Adrenal gland (tissue), 12 donors: Measurements from ENCODE around the gene MGRN1. TPM values are rescaled to one million over a fixed set of nuclear protein-coding genes. Genes with fewer than 3 reads are reported as not detected.

Source experiments
- DNase-seq, 7 donors: peaks; one replicate each; pipeline ENCODE4 v3.0.0-alpha.2; 2019 to 2020
- H3K27ac ChIP-seq, 5 donors: fragments of 200-600 bp; sonication (generic) in 4 of 5; 1 replicate in 3 of 5; 2 replicates in 2 of 5; pipeline versions ENCODE4 v1.5.1 to v1.8.0; 2016 to 2020; ENCODE audit warnings: mild to moderate bottlenecking in 1 of 5
- H3K27me3 ChIP-seq: fragments of 200-600 bp; 2 replicates; pipeline ENCODE4 v1.8.0; 2021
- H3K36me3 ChIP-seq, 2 donors: fragments of 200-600 bp; replicated peaks in 1 of 2; 1 replicate in 1 of 2; 2 replicates in 1 of 2; pipeline versions ENCODE4 v1.5.1 to v1.8.0; 2018 to 2022
- H3K4me1 ChIP-seq, 2 donors: fragments of 200-600 bp; replicated peaks in 1 of 2; 1 replicate in 1 of 2; 2 replicates in 1 of 2; pipeline versions ENCODE4 v1.5.1 to v1.8.0; 2018 to 2021
- H3K4me3 ChIP-seq, 4 donors: fragments of 200-600 bp; sonication (generic) in 3 of 4; one replicate each; pipeline ENCODE4 v1.5.1; 2016 to 2018
- H3K9me3 ChIP-seq, 3 donors: fragments of 200-600 bp; sonication (generic) in 1 of 3; replicated peaks in 1 of 3; 1 replicate in 2 of 3; 2 replicates in 1 of 3; pipeline versions ENCODE4 v1.5.1 to v1.8.0; 2016 to 2021
- POLR2A ChIP-seq, 2 donors: fragments of 450-650 bp; IDR thresholded peaks; one replicate each; pipeline ENCODE4 v1.6.1; 2017; ENCODE audit warnings: antibody characterized with exemption in 2 of 2, mild to moderate bottlenecking in 2 of 2, moderate library complexity in 1 of 2
- WGBS, 4 donors: extraction: QIAGEN DNeasy Blood & Tissue Kit in 2 of 4; methylation state at CpG; one replicate each; pipeline versions ENCODE4 v1.1.5 to v1.1.7; 2013 to 2017; 5-methylcytosine and 5-hydroxymethylcytosine counted together
- intact Hi-C, 2 donors: fragments of 100-400 bp; cut with DNase I; formaldehyde crosslinking; loops; one replicate each; pipeline versions ENCODE4 v1.14.1 to v1.15.0; 2022 to 2023
- polyA plus RNA-seq, 3 donors: library from polyadenylated mRNA; stranded (reverse); fragments of 200-250 nt in 2 of 3; fragments of 350-450 nt in 1 of 3; fragmentation: Illumina TruSeq in 1 of 3; extraction: RNeasy Lipid Tissue Mini Kit (QIAGEN cat#74804) in 1 of 3; gene quantifications; one replicate each; pipeline ENCODE4 v1.2.3, GENCODE V29; 2013 to 2014
- total RNA-seq, 9 donors: library from RNA; depleted of rRNA in 4 of 9; stranded (reverse); fragments of >200 nt in 4 of 9; fragments of 120-200 nt in 1 of 9; fragmentation: NEBNext Ultra II Directional in 1 of 9; extraction: Animal tissue kit (Norgen Biotek cat#: 25700) in 1 of 9; gene quantifications; one replicate each; pipeline versions ENCODE4 v1.1.0 to v1.2.4, GENCODE V29; 2013 to 2023
- TF ChIP-seq, protein P1 (sequence below), 6 experiments: fragments of 450-650 bp in 4 of 6; fragments of 200-600 bp in 2 of 6; sonication (generic) in 1 of 6; IDR thresholded peaks; 1 replicate in 5 of 6; 2 replicates in 1 of 6; pipeline versions ENCODE4 v1.5.1 to v1.8.0; 2016 to 2021; ENCODE audit warnings: antibody characterized with exemption in 6 of 6, mild to moderate bottlenecking in 2 of 6, moderate library complexity in 1 of 6
- donor health status: healthy with polysubstance abuse.
- donor health status: Bipolar disorder and iron deficiency.
- donor health status: DM: yes; HTN: yes; CAD: no.
- donor health status: DM: no; HTN: no; CAD: no.
- donor health status: DM: no; HTN: no; CAD: no.
- donor health status: DM: yes; HTN: yes; CAD: no.

The MGRN1 gene
- total and polyA plus RNA-seq, 12 donors = 17.5 to 94.1 (median 58.4) TPM

DNA sequence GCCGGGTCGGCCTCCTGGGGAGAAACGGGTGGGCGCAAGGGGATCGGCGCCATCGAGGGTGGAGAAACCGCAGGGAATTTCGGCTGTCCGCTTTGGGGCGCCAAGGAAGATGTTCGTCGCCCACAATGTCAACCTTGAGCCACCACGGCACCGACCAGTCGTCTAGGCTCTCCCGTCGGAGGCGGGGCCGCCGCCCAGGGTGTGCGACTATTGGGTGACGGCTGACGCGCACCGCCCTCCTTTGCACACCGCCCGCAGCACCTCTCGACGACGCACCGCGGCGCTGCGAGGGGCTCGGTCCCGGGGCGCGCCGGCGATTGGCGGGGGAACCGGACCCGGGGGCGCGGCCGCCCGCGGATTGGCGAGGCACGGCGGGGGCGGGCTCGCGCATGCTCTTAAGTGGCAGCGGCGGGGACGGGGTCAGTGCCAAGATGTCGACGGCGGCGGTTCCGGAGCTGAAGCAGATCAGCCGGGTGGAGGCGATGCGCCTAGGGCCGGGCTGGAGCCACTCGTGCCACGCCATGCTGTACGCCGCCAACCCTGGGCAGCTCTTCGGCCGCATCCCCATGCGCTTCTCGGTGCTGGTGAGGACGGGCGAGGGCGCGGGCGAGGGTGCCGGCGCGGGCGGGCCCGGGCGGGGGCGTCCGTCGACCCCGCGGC is 68.8 kb downstream of the MGRN1 start, which contains the start of gene NUDT16L1:
NUDT16L1 (plus strand) TSS at position 267 of the 660 bp plus-strand sequence; CDS start at position 432, 165 bp downstream.
- WGBS, 4 donors = 0 to 1% (median 0%) methylated on average over 6 to 91 of the region's 91 CpGs

DNA sequence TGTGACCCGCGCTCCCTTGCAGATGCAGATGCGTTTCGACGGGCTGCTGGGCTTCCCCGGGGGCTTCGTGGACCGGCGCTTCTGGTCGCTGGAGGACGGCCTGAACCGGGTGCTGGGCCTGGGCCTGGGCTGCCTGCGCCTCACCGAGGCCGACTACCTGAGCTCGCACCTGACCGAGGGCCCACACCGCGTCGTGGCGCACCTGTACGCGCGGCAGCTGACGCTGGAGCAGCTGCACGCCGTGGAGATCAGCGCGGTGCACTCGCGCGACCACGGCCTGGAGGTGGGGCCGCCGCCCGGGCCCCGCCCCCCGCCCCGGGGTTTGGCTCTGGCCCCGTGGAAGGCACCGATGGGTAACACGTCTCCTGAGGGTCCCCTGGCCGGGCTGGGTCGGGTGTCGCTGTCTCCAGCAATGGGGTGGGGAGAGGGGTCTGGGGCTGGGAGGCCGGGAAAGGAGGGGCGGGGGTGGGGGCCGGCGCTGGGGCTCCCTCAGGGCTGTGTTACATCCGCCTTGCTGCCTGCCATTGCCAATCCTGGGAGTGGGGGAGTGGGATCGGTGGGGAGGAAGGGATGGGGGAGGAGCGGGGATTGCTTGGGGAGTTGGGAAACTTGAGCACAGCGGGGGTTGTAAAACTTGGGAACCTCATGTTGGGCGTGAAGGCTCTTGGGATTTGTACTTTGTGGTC is 69.5 kb downstream of the MGRN1 start:
- no peak for TF ChIP-seq POLR2A (IDR thresholded peaks at IDR 0.05)
- TF ChIP-seq, protein P1, sequence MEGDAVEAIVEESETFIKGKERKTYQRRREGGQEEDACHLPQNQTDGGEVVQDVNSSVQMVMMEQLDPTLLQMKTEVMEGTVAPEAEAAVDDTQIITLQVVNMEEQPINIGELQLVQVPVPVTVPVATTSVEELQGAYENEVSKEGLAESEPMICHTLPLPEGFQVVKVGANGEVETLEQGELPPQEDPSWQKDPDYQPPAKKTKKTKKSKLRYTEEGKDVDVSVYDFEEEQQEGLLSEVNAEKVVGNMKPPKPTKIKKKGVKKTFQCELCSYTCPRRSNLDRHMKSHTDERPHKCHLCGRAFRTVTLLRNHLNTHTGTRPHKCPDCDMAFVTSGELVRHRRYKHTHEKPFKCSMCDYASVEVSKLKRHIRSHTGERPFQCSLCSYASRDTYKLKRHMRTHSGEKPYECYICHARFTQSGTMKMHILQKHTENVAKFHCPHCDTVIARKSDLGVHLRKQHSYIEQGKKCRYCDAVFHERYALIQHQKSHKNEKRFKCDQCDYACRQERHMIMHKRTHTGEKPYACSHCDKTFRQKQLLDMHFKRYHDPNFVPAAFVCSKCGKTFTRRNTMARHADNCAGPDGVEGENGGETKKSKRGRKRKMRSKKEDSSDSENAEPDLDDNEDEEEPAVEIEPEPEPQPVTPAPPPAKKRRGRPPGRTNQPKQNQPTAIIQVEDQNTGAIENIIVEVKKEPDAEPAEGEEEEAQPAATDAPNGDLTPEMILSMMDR (IDR thresholded peaks at IDR 0.05) = no peak
- Histone ChIP-seq H3K27ac (peak overlapping the region; percentile 60 to 98 (median 83)), H3K4me3 (peak overlapping the region; percentile 45 to 99 (median 95)), H3K36me3 (peaks cover 0 to 48% of the 10 kb centered on the region in 2 donors), H3K27me3 (no peaks in the 10 kb centered on the region), H3K4me1 (peaks cover 27 to 41% of the 10 kb centered on the region in 2 donors), H3K9me3 (no peaks in the 10 kb centered on the region)
- peak in 6 of 7 donors; percentile 35 to 57 (median 50) for DNase-seq
- intact Hi-C loops = no loop called here
- WGBS, 4 donors = 1 to 8% (median 5%) methylated on average over 8 to 54 of the region's 54 CpGs

More for the DNA sequence above, 68.8 kb downstream of the MGRN1 start, which contains the start of gene NUDT16L1:
- peak within 1 kb of the TSS; percentile 60 to 98 (median 83) for H3K27ac ChIP-seq
- H3K9me3 ChIP-seq = no peaks in the 10 kb centered on the region
- H3K27me3 ChIP-seq = no peaks in the 10 kb centered on the region
- intact Hi-C loops = no loop called here
- peak within 1 kb of the TSS; percentile 45 to 99 (median 95) for H3K4me3 ChIP-seq
- peak; percentile 33 to 80 for TF ChIP-seq POLR2A (IDR thresholded peaks at IDR 0.05)
- TF ChIP-seq, protein P1 (IDR thresholded peaks at IDR 0.05) = peak in 3 of 6 experiments; percentile 22 to 33 (median 31)
- peaks cover 0 to 43% of the 10 kb centered on the region in 2 donors for H3K36me3 ChIP-seq
- DNase-seq = peak; percentile 96 to 98 (median 97)
- H3K4me1 ChIP-seq = peaks cover 28 to 42% of the 10 kb centered on the region in 2 donors

DNA sequence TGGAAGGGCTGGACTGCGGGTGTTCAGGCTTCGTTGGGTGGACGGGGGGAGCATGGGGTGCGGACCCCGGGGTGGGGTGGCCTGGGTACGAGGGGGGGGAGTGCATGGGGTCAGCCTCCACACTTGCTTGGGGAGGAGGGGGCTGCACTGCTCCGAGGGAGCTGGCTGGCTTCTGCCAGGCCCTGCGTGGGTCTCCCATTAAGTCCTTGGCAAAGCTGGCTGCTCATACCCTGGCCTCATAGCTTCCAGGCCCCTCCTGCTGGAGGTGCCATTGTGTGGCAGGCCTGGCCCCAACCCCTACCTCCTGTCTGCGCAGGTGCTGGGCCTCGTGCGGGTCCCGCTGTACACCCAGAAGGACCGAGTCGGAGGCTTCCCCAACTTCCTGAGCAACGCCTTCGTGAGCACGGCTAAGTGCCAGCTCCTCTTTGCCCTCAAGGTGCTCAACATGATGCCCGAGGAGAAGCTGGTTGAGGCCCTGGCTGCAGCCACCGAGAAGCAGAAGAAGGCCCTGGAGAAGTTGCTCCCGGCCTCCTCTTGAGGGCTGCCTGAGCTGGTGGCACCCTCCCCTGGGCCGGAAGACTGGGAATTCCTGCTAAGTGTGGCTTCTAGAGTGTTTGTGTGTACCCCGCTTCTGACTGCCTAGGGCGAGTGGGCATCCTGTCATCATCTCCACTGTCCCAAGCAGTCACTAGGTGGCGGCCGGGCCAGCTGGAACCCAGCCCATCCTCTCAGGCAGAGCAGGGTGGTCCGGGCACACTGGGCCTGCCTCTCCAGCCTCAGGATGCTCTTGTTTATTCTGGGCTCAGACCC is 70.2 kb downstream of the MGRN1 start:
- peaks cover 0 to 52% of the 10 kb centered on the region in 2 donors for H3K36me3 ChIP-seq

More for the DNA sequence above, 70.2 kb downstream of the MGRN1 start:
- no peaks in the 10 kb centered on the region for H3K9me3 ChIP-seq
- TF ChIP-seq POLR2A (IDR thresholded peaks at IDR 0.05) = no peak
- TF ChIP-seq, protein P1 (IDR thresholded peaks at IDR 0.05) = no peak
- H3K27ac ChIP-seq = peak overlapping the region in 2 of 5 donors; percentile 75 to 98
- intact Hi-C loops = no loop called here
- H3K4me3 ChIP-seq = peak overlapping the region in 1 of 4 donors; percentile 99
- no peaks in the 10 kb centered on the region for H3K27me3 ChIP-seq
- peak in 5 of 7 donors; percentile 22 to 46 (median 34) for DNase-seq
- H3K4me1 ChIP-seq = peaks cover 27 to 41% of the 10 kb centered on the region in 2 donors
- 52 to 59% (median 57%) methylated on average over 9 to 26 of the region's 26 CpGs for WGBS, 4 donors
